ENCODE data around the gene CCDC102B.

The CCDC102B gene

DNA sequence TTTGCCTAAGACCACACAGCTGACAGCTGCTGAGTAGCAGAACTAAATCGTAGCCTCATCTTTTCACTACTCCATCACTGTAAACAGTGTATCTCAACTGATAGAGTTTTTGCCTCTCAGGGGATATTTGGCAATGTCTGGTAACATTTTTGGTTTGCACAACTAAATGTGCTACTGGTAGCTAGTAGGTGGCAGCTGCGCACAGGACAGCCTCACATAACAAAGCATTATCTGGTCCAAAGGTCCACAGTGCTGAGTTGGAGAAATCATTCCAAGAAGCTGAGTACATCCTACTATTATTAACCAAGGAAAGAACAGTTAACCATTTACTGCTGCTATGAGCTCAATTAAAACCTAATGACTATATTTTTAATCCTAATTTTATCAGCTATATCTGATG, 6.1 kb upstream of the CCDC102B start:
- no peak overlapping the region for H3K4me3 ChIP-seq (ENCODE audit: low read depth, low read length)
- no peak for TF ChIP-seq CTCF (conservative IDR thresholded peaks at IDR 0.05; ENCODE audit: low read depth, low read length)
- DNase-seq (ENCODE audit: low read depth), result peak; percentile 56

GRCh38 chr18:68793951-68794350, 3.9 kb upstream of the CCDC102B start:
- no peak overlapping the region for H3K4me3 ChIP-seq (ENCODE audit: low read depth, low read length)
- TF ChIP-seq CTCF (conservative IDR thresholded peaks at IDR 0.05; ENCODE audit: low read depth, low read length), result no peak
- DNase-seq (ENCODE audit: low read depth), result no peak

DNA sequence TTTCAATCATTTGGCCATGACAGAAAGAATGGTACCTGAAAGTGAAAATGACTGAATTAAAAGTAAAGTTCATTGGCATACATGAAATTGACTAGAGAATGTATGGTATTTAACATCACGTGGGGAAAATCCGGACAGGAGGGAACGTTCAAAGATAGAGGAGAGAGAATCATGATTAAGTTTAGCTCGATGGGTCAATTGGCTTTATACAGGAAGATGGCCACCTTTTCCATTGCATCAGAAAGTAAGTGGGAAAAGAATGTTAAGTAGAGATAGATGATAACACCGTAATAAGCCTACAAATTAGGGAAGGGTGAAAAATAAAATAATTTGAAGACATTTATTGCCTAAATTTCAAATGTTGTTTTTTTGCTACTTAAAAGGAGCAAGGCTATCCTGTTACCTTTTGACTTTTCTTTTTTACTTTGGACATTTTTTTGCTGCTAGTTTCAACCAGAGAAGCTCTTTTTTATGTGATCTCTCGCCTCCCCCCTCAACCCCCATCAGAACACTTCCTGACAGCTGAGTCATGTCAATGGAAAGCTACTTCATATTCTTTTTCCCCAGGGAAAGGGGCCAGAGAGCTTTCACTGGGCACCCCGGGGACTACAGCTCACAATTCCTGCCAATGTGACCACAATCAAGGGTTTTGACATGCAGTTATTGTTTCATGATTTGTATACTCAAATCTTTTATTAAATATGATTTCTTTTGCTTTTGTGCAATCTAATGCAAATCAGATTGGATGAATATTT, 767 bp upstream of the CCDC102B start:
- no peak for TF ChIP-seq CTCF (conservative IDR thresholded peaks at IDR 0.05; ENCODE audit: low read depth, low read length)
- no peak overlapping the region for H3K4me3 ChIP-seq (ENCODE audit: low read depth, low read length)

GRCh38 chr18:68800075-68800474, 2.2 kb downstream of the CCDC102B start:
- peak; percentile 44 for DNase-seq (ENCODE audit: low read depth)
- no peak for TF ChIP-seq CTCF (conservative IDR thresholded peaks at IDR 0.05; ENCODE audit: low read depth, low read length)
- H3K4me3 ChIP-seq (ENCODE audit: low read depth, low read length), result no peak overlapping the region

More for the DNA sequence above, 767 bp upstream of the CCDC102B start:
- DNase-seq (ENCODE audit: low read depth), result peak; percentile 93

DNA sequence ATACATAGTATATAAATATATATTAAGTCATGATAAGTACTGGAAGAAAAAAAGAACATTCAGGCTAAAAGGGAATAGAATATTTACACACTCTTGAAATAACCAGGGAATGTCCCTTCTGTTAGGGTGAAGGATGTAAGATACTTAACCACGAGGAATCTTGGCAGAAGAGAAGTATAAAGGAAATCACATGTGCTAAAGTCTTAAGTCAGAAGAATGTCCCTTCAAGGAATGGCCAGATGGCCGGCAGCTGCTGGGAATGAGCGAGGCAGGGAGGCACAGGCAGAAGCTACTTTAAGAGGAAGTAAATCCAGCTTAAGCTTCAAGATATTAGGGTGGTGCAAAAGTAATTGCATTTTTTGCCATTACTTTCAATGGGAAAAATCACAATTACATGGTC, 5.5 kb downstream of the CCDC102B start:
- peak; percentile 96 for DNase-seq (ENCODE audit: low read depth)
- no peak for TF ChIP-seq CTCF (conservative IDR thresholded peaks at IDR 0.05; ENCODE audit: low read depth, low read length)
- H3K4me3 ChIP-seq (ENCODE audit: low read depth, low read length), result no peak overlapping the region

- no peak for DNase-seq (ENCODE audit: low read depth)
- TF ChIP-seq CTCF (conservative IDR thresholded peaks at IDR 0.05; ENCODE audit: low read depth, low read length), result no peak
- H3K4me3 ChIP-seq (ENCODE audit: low read depth, low read length), result no peak overlapping the region
These were observed 19.7 kb downstream of the CCDC102B start for GRCh38 chr18:68817584-68817983.

- H3K4me3 ChIP-seq (ENCODE audit: low read depth, low read length), result no peak overlapping the region
- no peak for TF ChIP-seq CTCF (conservative IDR thresholded peaks at IDR 0.05; ENCODE audit: low read depth, low read length)
- no peak for DNase-seq (ENCODE audit: low read depth)
These were observed 20.7 kb downstream of the CCDC102B start for GRCh38 chr18:68818584-68818983.

Data from choroid plexus epithelial cell (primary cell).